HG03159 (cell line): ENCODE results near the gene CCDC194.
"Not testable (repeated sequence)": the region's sequence is repeated elsewhere in the genome, so short reads cannot be mapped to it uniquely, and the experiment has no call there.

Experiments used
- ATAC-seq: cut with Tn5 transposase; IDR thresholded peaks from one replicate; pipeline ENCODE4 v1.9.1; 2021; ENCODE audit warnings: mild to moderate bottlenecking, moderate library complexity; ENCODE audit not compliant: unreplicated experiment

The CCDC194 gene

GRCh38 chr19:17378271-17378670 is 15.7 kb downstream of the CCDC194 start:
- ATAC-seq, result no peak

- ATAC-seq, result no peak
Observed at GRCh38 chr19:17376935-17377600, 16.9 kb downstream of the CCDC194 start, which contains the start of gene PLVAP. TSS of gene PLVAP (minus strand) at chr19:17377342. CDS start at chr19:17377288, 54 bp downstream.

GRCh38 chr19:17370026-17370587 is 23.9 kb downstream of the CCDC194 start:
- ATAC-seq, result no peak

- ATAC-seq, result no peak
Observed at GRCh38 chr19:17365361-17365760, 28.6 kb downstream of the CCDC194 start.

- ATAC-seq, result not testable (repeated sequence)
Observed at GRCh38 chr19:17363852-17364605, 30.0 kb downstream of the CCDC194 start.

GRCh38 chr19:17359905-17360800 is 33.8 kb downstream of the CCDC194 start:
- ATAC-seq, result no peak

- ATAC-seq, result no peak
Observed at GRCh38 chr19:17358395-17358794, 35.6 kb downstream of the CCDC194 start.

GRCh38 chr19:17357724-17358123 is 36.3 kb downstream of the CCDC194 start:
- ATAC-seq, result no peak

- no peak for ATAC-seq
Observed at GRCh38 chr19:17357078-17357666, 36.8 kb downstream of the CCDC194 start.

GRCh38 chr19:17353386-17353785 is 40.6 kb downstream of the CCDC194 start:
- no peak for ATAC-seq

GRCh38 chr19:17352608-17353280 is 41.3 kb downstream of the CCDC194 start:
- no peak for ATAC-seq

- no peak for ATAC-seq
Observed at GRCh38 chr19:17351815-17352435, 42.1 kb downstream of the CCDC194 start.

- ATAC-seq, result no peak
Observed at GRCh38 chr19:17348700-17349099, 45.3 kb downstream of the CCDC194 start.

- no peak for ATAC-seq
Observed at GRCh38 chr19:17347877-17348276, 46.1 kb downstream of the CCDC194 start.

GRCh38 chr19:17347361-17347760 is 46.6 kb downstream of the CCDC194 start:
- ATAC-seq, result no peak

GRCh38 chr19:17346109-17346671 is 47.8 kb downstream of the CCDC194 start:
- no peak for ATAC-seq

- no peak for ATAC-seq
Observed at GRCh38 chr19:17341845-17342244, 52.2 kb downstream of the CCDC194 start.

GRCh38 chr19:17341386-17341785 is 52.6 kb downstream of the CCDC194 start:
- no peak for ATAC-seq

GRCh38 chr19:17340871-17341357 is 53.1 kb downstream of the CCDC194 start:
- no peak for ATAC-seq
